22Rv1 (cell line): Measurements from ENCODE around the gene LENG8.
A peak's percentile ranks its signal among the peaks of the same experiment; 100 is the strongest.

Experiments
- H3K27ac ChIP-seq: fragments of 450-650 bp; 2 replicates; pipeline ENCODE4 v1.5.1; 2017
- ZFX ChIP-seq: fragments of 450-650 bp; IDR thresholded peaks from 2 replicates; pipeline ENCODE4 v1.6.1; 2017; ENCODE audit warnings: antibody characterized with exemption, borderline replicate concordance
- TF ChIP-seq, protein P1 (sequence below): fragments of 450-650 bp; IDR thresholded peaks from 2 replicates; pipeline ENCODE4 v1.5.1; 2017; ENCODE audit warnings: mild to moderate bottlenecking

Gene LENG8

DNA sequence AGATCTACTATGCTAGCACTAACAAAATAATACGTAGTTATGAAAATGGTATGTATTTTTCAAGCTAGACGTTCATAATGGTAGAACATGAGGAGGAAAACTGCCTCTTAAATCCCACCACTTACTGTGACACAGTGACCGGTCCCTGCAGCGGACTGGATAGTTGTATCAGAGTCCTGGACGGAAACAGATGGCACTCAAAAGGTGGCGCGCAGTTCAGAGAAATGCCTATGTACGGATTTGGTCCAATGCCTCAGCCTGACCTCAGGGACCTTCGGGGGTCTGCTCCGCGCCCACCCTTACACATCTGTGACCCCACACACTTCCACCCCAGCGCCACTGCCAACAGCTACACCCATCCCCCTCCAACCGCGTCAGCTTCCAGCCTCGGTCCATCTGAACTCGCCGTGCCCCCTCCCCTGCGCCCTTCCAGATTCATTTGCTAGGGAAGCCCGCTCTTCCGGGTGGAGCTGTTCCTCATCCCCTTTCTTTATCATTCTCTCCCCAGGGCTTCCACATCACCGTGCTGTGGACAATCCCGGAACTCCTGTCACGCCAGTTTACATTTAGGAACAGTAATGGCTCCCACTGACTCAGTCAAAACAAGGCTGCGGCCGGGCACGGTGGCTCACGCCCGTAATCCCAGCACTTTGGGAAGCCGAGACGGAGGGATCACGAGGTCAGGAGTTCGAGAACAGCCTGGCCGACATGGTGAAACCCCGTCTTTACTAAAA lies 792 bp upstream of the LENG8 start:
- TF ChIP-seq, protein P1, sequence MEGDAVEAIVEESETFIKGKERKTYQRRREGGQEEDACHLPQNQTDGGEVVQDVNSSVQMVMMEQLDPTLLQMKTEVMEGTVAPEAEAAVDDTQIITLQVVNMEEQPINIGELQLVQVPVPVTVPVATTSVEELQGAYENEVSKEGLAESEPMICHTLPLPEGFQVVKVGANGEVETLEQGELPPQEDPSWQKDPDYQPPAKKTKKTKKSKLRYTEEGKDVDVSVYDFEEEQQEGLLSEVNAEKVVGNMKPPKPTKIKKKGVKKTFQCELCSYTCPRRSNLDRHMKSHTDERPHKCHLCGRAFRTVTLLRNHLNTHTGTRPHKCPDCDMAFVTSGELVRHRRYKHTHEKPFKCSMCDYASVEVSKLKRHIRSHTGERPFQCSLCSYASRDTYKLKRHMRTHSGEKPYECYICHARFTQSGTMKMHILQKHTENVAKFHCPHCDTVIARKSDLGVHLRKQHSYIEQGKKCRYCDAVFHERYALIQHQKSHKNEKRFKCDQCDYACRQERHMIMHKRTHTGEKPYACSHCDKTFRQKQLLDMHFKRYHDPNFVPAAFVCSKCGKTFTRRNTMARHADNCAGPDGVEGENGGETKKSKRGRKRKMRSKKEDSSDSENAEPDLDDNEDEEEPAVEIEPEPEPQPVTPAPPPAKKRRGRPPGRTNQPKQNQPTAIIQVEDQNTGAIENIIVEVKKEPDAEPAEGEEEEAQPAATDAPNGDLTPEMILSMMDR, result no peak
- TF ChIP-seq ZFX, result no peak
- peak overlapping the region; percentile 85 for H3K27ac ChIP-seq

- peak overlapping the region; percentile 85 for H3K27ac ChIP-seq
- TF ChIP-seq, protein P1, result no peak
- TF ChIP-seq ZFX, result no peak
Observed at GRCh38 chr19:54449701-54450069, 686 bp downstream of the LENG8 start.

GRCh38 chr19:54451331-54451871 lies 2.4 kb downstream of the LENG8 start:
- no peak overlapping the region for H3K27ac ChIP-seq
- TF ChIP-seq, protein P1, result no peak
- no peak for TF ChIP-seq ZFX

- no peak for TF ChIP-seq ZFX
- TF ChIP-seq, protein P1, result no peak
- H3K27ac ChIP-seq, result no peak overlapping the region
Observed at GRCh38 chr19:54451997-54452396, 3.0 kb downstream of the LENG8 start.

GRCh38 chr19:54452626-54453025 lies 3.6 kb downstream of the LENG8 start:
- TF ChIP-seq, protein P1, result no peak
- no peak for TF ChIP-seq ZFX
- no peak overlapping the region for H3K27ac ChIP-seq

GRCh38 chr19:54453921-54454780 lies 5.2 kb downstream of the LENG8 start:
- TF ChIP-seq, protein P1, result no peak
- TF ChIP-seq ZFX, result no peak

More at GRCh38 chr19:54453921-54454780, 5.2 kb downstream of the LENG8 start:
- H3K27ac ChIP-seq, result no peak overlapping the region
